Sigmoid colon (tissue), 7 donors: ENCODE data around the gene PRDM10. TPM values are rescaled to one million over a fixed set of nuclear protein-coding genes. Genes with fewer than 3 reads are reported as not detected.
"Not testable (repeated sequence)": the region's sequence is repeated elsewhere in the genome, so short reads cannot be mapped to it uniquely, and the experiment has no call there.

Source experiments
- DNase-seq: peaks from one replicate; pipeline ENCODE4 v3.0.0-alpha.2; 2019
- H3K27ac ChIP-seq, 4 donors: fragments of 200-600 bp; sonication (generic); one replicate each; pipeline ENCODE4 v1.5.1; 2016 to 2019; ENCODE audit warnings: mild to moderate bottlenecking in 1 of 4
- H3K27me3 ChIP-seq, 3 donors: fragments of 200-600 bp; sonication (generic); one replicate each; pipeline ENCODE4 v1.5.1; 2019; ENCODE audit warnings: mild to moderate bottlenecking in 1 of 3
- H3K36me3 ChIP-seq, 4 donors: fragments of 200-600 bp; sonication (generic); one replicate each; pipeline ENCODE4 v1.5.1; 2016 to 2019
- H3K4me1 ChIP-seq, 4 donors: fragments of 200-600 bp; sonication (generic); one replicate each; pipeline ENCODE4 v1.5.1; 2017 to 2019
- H3K4me3 ChIP-seq, 4 donors: fragments of 200-600 bp; sonication (generic); one replicate each; pipeline ENCODE4 v1.5.1; 2017 to 2019; ENCODE audit warnings: mild to moderate bottlenecking in 2 of 4, moderate library complexity in 1 of 4
- H3K9me3 ChIP-seq, 4 donors: fragments of 200-600 bp in 3 of 4; sonication (generic) in 3 of 4; one replicate each; pipeline versions ENCODE4 v1.5.1 to v1.6.1; 2013 to 2019
- CTCF ChIP-seq, 4 experiments: fragments of 450-650 bp in 3 of 4; fragments of 200-600 bp in 1 of 4; IDR thresholded peaks; one replicate each; pipeline ENCODE4 v1.5.1; 2016 to 2019; ENCODE audit warnings: antibody characterized with exemption in 4 of 4, mild to moderate bottlenecking in 3 of 4, moderate library complexity in 2 of 4
- EP300 ChIP-seq, 4 donors: sonication (generic); formaldehyde crosslinking; IDR thresholded peaks; one replicate each; pipeline ENCODE4 v1.6.1; 2017; ENCODE audit warnings: antibody characterized with exemption in 4 of 4
- POLR2A ChIP-seq, 2 donors: fragments of 450-650 bp; IDR thresholded peaks; one replicate each; pipeline ENCODE4 v1.6.1; 2016; ENCODE audit warnings: antibody characterized with exemption in 2 of 2, mild to moderate bottlenecking in 2 of 2, moderate library complexity in 2 of 2
- POLR2AphosphoS5 ChIP-seq, 4 donors: sonication (generic); formaldehyde crosslinking; IDR thresholded peaks; one replicate each; pipeline ENCODE4 v1.6.1; 2017; ENCODE audit warnings: antibody characterized with exemption in 4 of 4
- whole genome bisulfite sequencing, 2 donors: extraction: QIAGEN DNeasy Blood & Tissue Kit; methylation state at CpG; one replicate each; pipeline ENCODE4 v1.1.7; 2013; 5-methylcytosine and 5-hydroxymethylcytosine counted together
- intact Hi-C: fragments of 100-400 bp; cut with DNase I; formaldehyde crosslinking; loops from one replicate; pipeline ENCODE4 v1.15.1; 2023
- polyA plus RNA-seq, 3 donors: library from polyadenylated mRNA; stranded (reverse); fragments of 200-250 nt; gene quantifications; one replicate each; pipeline ENCODE4 v1.2.3, GENCODE V29; 2013
- total RNA-seq, 4 donors: library from RNA; depleted of rRNA; stranded (reverse); fragments of >200 nt; gene quantifications; one replicate each; pipeline ENCODE4 v1.1.0, GENCODE V29; 2016
- donor health status: healthy with polysubstance abuse.
- donor health status: Bipolar disorder and iron deficiency.
- donor health status: healthy.

Gene PRDM10
- total and polyA plus RNA-seq, 7 donors, result 1.8 to 11.9 (median 6.3) TPM

- Histone ChIP-seq H3K27me3 (no peaks in the 10 kb centered on the region), H3K4me3 (no peak overlapping the region), H3K4me1 (peaks cover 0 to 21% (median 16%) of the 10 kb centered on the region in 4 donors), H3K36me3 (peaks cover 0 to 6% (median 0%) of the 10 kb centered on the region in 4 donors), H3K27ac (no peak overlapping the region), H3K9me3 (no peaks in the 10 kb centered on the region)
- 75 to 94% methylated on average over 3 of the region's 3 CpGs for WGBS, 2 donors
- TF ChIP-seq POLR2A (IDR thresholded peaks at IDR 0.05), result no peak
- TF ChIP-seq EP300 (IDR thresholded peaks at IDR 0.05), result no peak
- TF ChIP-seq POLR2AphosphoS5 (IDR thresholded peaks at IDR 0.05), result no peak
- TF ChIP-seq CTCF (IDR thresholded peaks at IDR 0.05), result no peak
- intact Hi-C loops, result no loop called here
- DNase-seq, result no peak
These were observed 37.4 kb downstream of the PRDM10 start for GRCh38 chr11:129965248-129965647.

- intact Hi-C loops, result no loop called here
- H3K36me3 ChIP-seq, result peaks cover 0 to 29% (median 0%) of the 10 kb centered on the region in 4 donors
- no peak for TF ChIP-seq POLR2A (IDR thresholded peaks at IDR 0.05)
- no peak for TF ChIP-seq CTCF (IDR thresholded peaks at IDR 0.05)
- no peak for TF ChIP-seq EP300 (IDR thresholded peaks at IDR 0.05)
- no peak for TF ChIP-seq POLR2AphosphoS5 (IDR thresholded peaks at IDR 0.05)
- no peak overlapping the region for H3K27ac ChIP-seq
- DNase-seq, result no peak
- 86 to 92% methylated on average over 18 of the region's 18 CpGs for WGBS, 2 donors
- H3K9me3 ChIP-seq, result no peaks in the 10 kb centered on the region
- H3K27me3 ChIP-seq, result no peaks in the 10 kb centered on the region
- no peaks in the 10 kb centered on the region for H3K4me1 ChIP-seq
- H3K4me3 ChIP-seq, result no peak overlapping the region
These were observed 42.1 kb downstream of the PRDM10 start for GRCh38 chr11:129960216-129961214.

- Histone ChIP-seq H3K4me1 (no peaks in the 10 kb centered on the region), H3K27ac (no peak overlapping the region), H3K9me3 (no peaks in the 10 kb centered on the region), H3K27me3 (no peaks in the 10 kb centered on the region), H3K4me3 (no peak overlapping the region), H3K36me3 (peaks cover 0 to 37% (median 0%) of the 10 kb centered on the region in 4 donors)
- 91 to 93% methylated on average over 3 of the region's 3 CpGs for WGBS, 2 donors
- intact Hi-C loops, result no loop called here
- TF ChIP-seq CTCF (IDR thresholded peaks at IDR 0.05) (no peak), POLR2A (IDR thresholded peaks at IDR 0.05) (no peak), EP300 (IDR thresholded peaks at IDR 0.05) (no peak), POLR2AphosphoS5 (IDR thresholded peaks at IDR 0.05) (no peak)
- DNase-seq, result no peak
These were observed 42.9 kb downstream of the PRDM10 start for GRCh38 chr11:129959687-129960086.

GRCh38 chr11:129955282-129955681, 47.4 kb downstream of the PRDM10 start:
- Histone ChIP-seq H3K27me3 (no peaks in the 10 kb centered on the region), H3K27ac (no peak overlapping the region), H3K4me1 (peaks cover 0 to 8% (median 2%) of the 10 kb centered on the region in 4 donors), H3K9me3 (no peaks in the 10 kb centered on the region), H3K36me3 (peaks cover 0 to 32% (median 0%) of the 10 kb centered on the region in 4 donors), H3K4me3 (no peak overlapping the region)
- TF ChIP-seq POLR2A (IDR thresholded peaks at IDR 0.05) (no peak), POLR2AphosphoS5 (IDR thresholded peaks at IDR 0.05) (no peak), EP300 (IDR thresholded peaks at IDR 0.05) (no peak), CTCF (IDR thresholded peaks at IDR 0.05) (no peak)
- no peak for DNase-seq
- WGBS, 2 donors, result 91 to 95% methylated on average over 4 of the region's 4 CpGs
- intact Hi-C loops, result no loop called here

- H3K27ac ChIP-seq, H3K27me3 ChIP-seq, DNase-seq, intact Hi-C loops, H3K4me1 ChIP-seq, H3K9me3 ChIP-seq, H3K4me3 ChIP-seq: not testable (repeated sequence)
- H3K36me3 ChIP-seq, result peaks cover 0 to 31% (median 0%) of the 10 kb centered on the region in 4 donors
- 91 to 93% methylated on average over 1 of the region's 1 CpG for WGBS, 2 donors
These were observed 47.9 kb downstream of the PRDM10 start for GRCh38 chr11:129954703-129955102.
